Osteoblast (primary cell): Measurements from ENCODE around the gene IL19. TPM values are rescaled to one million over a fixed set of nuclear protein-coding genes. Genes with fewer than 3 reads are reported as not detected.
A peak's percentile ranks its signal among the peaks of the same experiment; 100 is the strongest.

ENCODE experiments used
- DNase-seq: peaks from one replicate; pipeline ENCODE4 v3.0.0; 2011; ENCODE audit warnings: low spot score, mixed read lengths; ENCODE audit not compliant: insufficient read length; ENCODE audit errors: missing footprints
- H2AFZ ChIP-seq: 2 replicates; pipeline ENCODE4 v1.6.0; 2011; ENCODE audit warnings: mild to moderate bottlenecking, low read length
- H3K27ac ChIP-seq: 2 replicates; pipeline ENCODE4 v1.5.1; 2011; ENCODE audit warnings: mild to moderate bottlenecking, low read depth, low read length, moderate library complexity
- H3K27me3 ChIP-seq: 2 replicates; pipeline ENCODE4 v1.6.0; 2012; ENCODE audit warnings: mild to moderate bottlenecking, control low read depth, inconsistent platforms, low read length, moderate library complexity; ENCODE audit not compliant: insufficient read depth
- H3K36me3 ChIP-seq: 2 replicates; pipeline ENCODE4 v1.5.1; 2011; ENCODE audit warnings: mild to moderate bottlenecking, low read length, control low read depth, moderate library complexity; ENCODE audit not compliant: insufficient read depth
- H3K4me1 ChIP-seq: 2 replicates; pipeline ENCODE4 v1.5.1; 2011; ENCODE audit warnings: mild to moderate bottlenecking, low read length, control low read depth, moderate library complexity; ENCODE audit not compliant: insufficient read depth
- H3K4me2 ChIP-seq: 2 replicates; pipeline ENCODE4 v1.6.0; 2011; ENCODE audit warnings: mild to moderate bottlenecking, low read length; ENCODE audit not compliant: insufficient read depth
- H3K4me3 ChIP-seq: fragments of 200-600 bp; sonication (generic); 3 replicates; pipeline ENCODE4 v1.5.1; 2012; ENCODE audit warnings: mild to moderate bottlenecking, low read length, inconsistent platforms; ENCODE audit not compliant: insufficient read depth
- H3K79me2 ChIP-seq: 2 replicates; pipeline ENCODE4 v1.6.0; 2012; ENCODE audit warnings: mild to moderate bottlenecking, low read length, control low read depth, inconsistent platforms; ENCODE audit not compliant: insufficient read depth
- H3K9me3 ChIP-seq: 2 replicates; pipeline ENCODE4 v1.5.1; 2011; ENCODE audit warnings: low read depth, low read length, control low read depth
- H4K20me1 ChIP-seq: 2 replicates; pipeline ENCODE4 v1.6.0; 2012; ENCODE audit warnings: mild to moderate bottlenecking, low read length, control low read depth; ENCODE audit not compliant: insufficient read depth
- CTCF ChIP-seq: IDR thresholded peaks from 2 replicates; pipeline ENCODE4 v1.5.1; 2011; ENCODE audit warnings: mild to moderate bottlenecking, low read depth, low read length, moderate library complexity; ENCODE audit errors: extremely low read depth
- total RNA-seq: library from RNA; depleted of rRNA; stranded (reverse); fragments of >200 nt; gene quantifications from 2 replicates; pipeline ENCODE4 v1.2.3, GENCODE V29; 2012

IL19 gene
- total RNA-seq, 1 donor: not detected

GRCh38 chr1:206753141-206753540, 17.4 kb upstream of the IL19 start:
- H3K4me2 ChIP-seq: no peak overlapping the region
- TF ChIP-seq CTCF: no peak
- no peaks in the 10 kb centered on the region for H3K36me3 ChIP-seq
- no peak overlapping the region for H2AFZ ChIP-seq
- peaks cover 4% of the 10 kb centered on the region for H3K27me3 ChIP-seq
- H3K4me3 ChIP-seq: no peak overlapping the region
- peak overlapping the region; percentile 69 for H3K27ac ChIP-seq
- H4K20me1 ChIP-seq: no peaks in the 10 kb centered on the region
- H3K79me2 ChIP-seq: no peaks in the 10 kb centered on the region
- H3K9me3 ChIP-seq: no peaks in the 10 kb centered on the region
- no peak for DNase-seq
- H3K4me1 ChIP-seq: peaks cover 19% of the 10 kb centered on the region

GRCh38 chr1:206754011-206754410, 16.6 kb upstream of the IL19 start:
- Histone ChIP-seq H3K36me3 (no peaks in the 10 kb centered on the region), H4K20me1 (no peaks in the 10 kb centered on the region), H3K4me1 (peaks cover 19% of the 10 kb centered on the region), H3K4me3 (no peak overlapping the region), H2AFZ (no peak overlapping the region), H3K9me3 (no peaks in the 10 kb centered on the region), H3K4me2 (peak overlapping the region; percentile 32), H3K27me3 (peaks cover 4% of the 10 kb centered on the region), H3K27ac (peak overlapping the region; percentile 69), H3K79me2 (no peaks in the 10 kb centered on the region)
- no peak for TF ChIP-seq CTCF
- DNase-seq: no peak

DNA sequence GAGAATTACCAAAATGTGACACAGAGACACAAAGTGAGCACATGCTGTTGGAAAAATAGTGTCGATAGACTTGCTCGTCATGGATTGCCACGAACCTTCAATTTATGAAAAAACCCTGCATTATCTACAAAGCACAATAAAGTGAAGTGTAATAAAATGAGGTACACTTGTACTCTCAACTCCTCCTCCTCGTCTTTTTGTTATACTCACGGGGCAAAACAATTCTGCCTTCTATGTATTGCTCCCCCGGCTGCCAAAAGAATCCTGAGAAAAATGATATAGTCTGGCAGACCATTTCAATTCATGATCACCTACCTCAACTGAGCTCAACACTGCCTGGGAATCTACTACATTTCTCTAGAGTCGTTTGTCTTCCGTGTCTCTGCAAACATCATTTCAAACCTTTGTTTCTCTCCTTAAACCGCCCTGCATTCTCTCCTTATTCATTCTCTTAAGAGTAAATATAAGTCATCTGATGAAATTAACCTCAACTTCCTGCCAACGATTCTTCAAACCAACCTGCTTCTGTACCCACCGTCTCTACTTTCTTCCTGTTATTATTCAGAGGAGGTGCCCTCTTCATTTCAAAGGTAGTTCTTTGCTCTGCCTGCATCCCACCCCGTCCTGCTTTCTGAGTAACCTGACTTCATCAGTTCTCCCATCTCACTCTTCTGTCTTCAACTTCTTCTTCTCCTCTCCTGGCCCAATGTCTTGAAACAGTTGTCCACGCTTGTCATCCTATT, 12.9 kb upstream of the IL19 start:
- H3K4me1 ChIP-seq: peaks cover 19% of the 10 kb centered on the region
- no peaks in the 10 kb centered on the region for H3K9me3 ChIP-seq
- no peak for TF ChIP-seq CTCF
- H3K27ac ChIP-seq: no peak overlapping the region
- H3K4me3 ChIP-seq: no peak overlapping the region
- H3K79me2 ChIP-seq: no peaks in the 10 kb centered on the region
- H4K20me1 ChIP-seq: no peaks in the 10 kb centered on the region
- DNase-seq: no peak
- H3K27me3 ChIP-seq: no peaks in the 10 kb centered on the region
- no peaks in the 10 kb centered on the region for H3K36me3 ChIP-seq
- no peak overlapping the region for H2AFZ ChIP-seq
- no peak overlapping the region for H3K4me2 ChIP-seq

GRCh38 chr1:206760590-206760989, 10.0 kb upstream of the IL19 start:
- TF ChIP-seq CTCF: no peak
- no peak overlapping the region for H2AFZ ChIP-seq
- no peaks in the 10 kb centered on the region for H4K20me1 ChIP-seq
- H3K4me2 ChIP-seq: no peak overlapping the region
- no peaks in the 10 kb centered on the region for H3K79me2 ChIP-seq
- no peak overlapping the region for H3K4me3 ChIP-seq
- H3K27me3 ChIP-seq: no peaks in the 10 kb centered on the region
- DNase-seq: no peak
- no peaks in the 10 kb centered on the region for H3K36me3 ChIP-seq
- no peaks in the 10 kb centered on the region for H3K4me1 ChIP-seq
- no peak overlapping the region for H3K27ac ChIP-seq
- no peaks in the 10 kb centered on the region for H3K9me3 ChIP-seq
